22Rv1 (cell line): ENCODE data around the gene AGXT.

ENCODE experiments used
- CTCF ChIP-seq: fragments of 450-650 bp; IDR thresholded peaks from 2 replicates; pipeline ENCODE4 v1.5.1; 2017; ENCODE audit warnings: mild to moderate bottlenecking
- ZFX ChIP-seq: fragments of 450-650 bp; IDR thresholded peaks from 2 replicates; pipeline ENCODE4 v1.6.1; 2017; ENCODE audit warnings: antibody characterized with exemption, borderline replicate concordance

- TF ChIP-seq CTCF = no peak
- TF ChIP-seq ZFX = no peak
Measured at GRCh38 chr2:240871071-240871958, 2.7 kb downstream of the AGXT start.
